ENCODE measurements around the gene MAP2K5.

Gene MAP2K5

DNA sequence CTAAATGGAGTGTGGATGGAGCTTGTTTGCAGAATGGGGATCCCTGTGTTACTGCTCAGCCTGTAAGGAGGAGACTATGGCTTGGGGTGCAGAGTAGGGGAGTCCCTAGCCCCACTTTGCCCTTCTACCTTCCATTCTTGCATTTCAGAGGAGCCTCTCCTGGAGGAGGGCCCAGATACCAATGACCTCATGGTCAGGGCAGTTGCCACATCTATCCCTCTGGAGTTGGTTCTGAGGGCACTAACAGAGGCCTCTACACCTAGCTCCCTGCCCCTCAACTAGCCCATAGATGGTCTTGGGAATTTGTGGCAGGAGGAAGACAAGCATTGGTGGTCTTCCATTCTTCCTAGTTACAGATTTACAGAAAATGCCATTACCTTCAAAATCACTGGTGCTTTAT lies 288.9 kb downstream of the MAP2K5 start:
- no peak overlapping the region for H3K4me3 ChIP-seq (ENCODE audit: low read depth, low read length)
- H3K36me3 ChIP-seq (ENCODE audit: control insufficient read depth in 2 of 2, insufficient read depth in 1 of 2, low read length in 2 of 2), result no peaks in the 10 kb centered on the region
- no peak overlapping the region for H3K27ac ChIP-seq (ENCODE audit: extremely low read depth, low read depth, low read length)
- H3K9me3 ChIP-seq (ENCODE audit: control insufficient read depth, insufficient read depth, low read depth, low read length), result no peaks in the 10 kb centered on the region
- TF ChIP-seq BCL11A (tag by site-specific recombination; IDR thresholded peaks at IDR 0.05; ENCODE audit: low read depth), result no peak
- TF ChIP-seq ATF2 (tag by site-specific recombination; IDR thresholded peaks at IDR 0.05; ENCODE audit: low read depth), result 0 out of 2 replicates have a peak, but pooled peaks have one; percentile 17
- TF ChIP-seq ZNF138 (tag by site-specific recombination; IDR thresholded peaks at IDR 0.05; ENCODE audit: borderline replicate concordance), result no peak
- no peak for TF ChIP-seq RBAK (tag by site-specific recombination; IDR thresholded peaks at IDR 0.05)
- ChIA-PET CTCF (interaction anchor here (0.7 to 1.7 kb wide), 10 partner anchors 84 to 968 kb away, joined by 3 to 11 read pairs (median 3); no protein-coding TSS in a partner anchor), POLR2A (no interaction called here)
- H3K4me1 ChIP-seq (ENCODE audit: control insufficient read depth, insufficient read depth, low read length), result no peaks in the 10 kb centered on the region; the same call in 1 of the 2 replicates

DNA sequence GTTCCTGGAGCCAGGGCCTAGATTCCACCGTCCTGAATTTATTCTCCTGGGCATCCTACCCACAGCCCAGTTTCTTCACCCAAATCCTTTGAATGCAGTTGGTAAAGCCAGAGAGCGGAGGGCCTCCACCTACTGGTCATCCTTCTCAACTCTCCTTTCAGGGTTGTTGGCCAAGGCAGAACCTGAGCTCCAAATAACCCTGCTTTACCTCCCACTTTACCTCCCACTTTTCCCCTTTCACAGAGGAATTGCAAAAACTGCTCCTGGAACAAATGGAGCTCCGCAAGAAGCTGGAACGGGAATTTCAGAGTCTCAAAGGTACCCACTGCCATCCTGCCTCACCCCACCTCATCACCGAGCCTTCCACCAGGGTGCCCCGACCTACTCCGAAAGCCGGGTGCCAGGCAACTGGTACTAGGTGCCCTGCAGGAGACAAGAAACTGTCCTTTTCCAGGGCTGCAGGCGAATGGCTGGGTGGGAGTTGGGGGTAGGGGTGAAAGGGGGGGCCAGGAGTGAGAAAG lies 289.6 kb downstream of the MAP2K5 start:
- Histone ChIP-seq H3K36me3 (ENCODE audit: control insufficient read depth in 2 of 2, insufficient read depth in 1 of 2, low read length in 2 of 2) (no peaks in the 10 kb centered on the region), H3K9me3 (ENCODE audit: control insufficient read depth, insufficient read depth, low read depth, low read length) (no peaks in the 10 kb centered on the region), H3K27ac (ENCODE audit: extremely low read depth, low read depth, low read length) (no peak overlapping the region), H3K4me1 (ENCODE audit: control insufficient read depth, insufficient read depth, low read length) (no peaks in the 10 kb centered on the region; the same call in 1 of the 2 replicates), H3K4me3 (ENCODE audit: low read depth, low read length) (no peak overlapping the region)
- ChIA-PET CTCF (interaction anchor here (0.5 to 1.7 kb wide), 20 partner anchors 8 to 969 kb away, joined by 3 to 11 read pairs (median 3); no protein-coding TSS in a partner anchor), POLR2A (no interaction called here)
- TF ChIP-seq ZNF214 (tag by site-specific recombination; IDR thresholded peaks at IDR 0.05; ENCODE audit: borderline replicate concordance) (no peak), CTCF (tag by site-specific recombination; IDR thresholded peaks at IDR 0.05) (peak; percentile 77), ZNF488 (tag by site-specific recombination; IDR thresholded peaks at IDR 0.05) (no peak), YY1 (tag by site-specific recombination; IDR thresholded peaks at IDR 0.05) (no peak), ZFP41 (tag by site-specific recombination; IDR thresholded peaks at IDR 0.05; ENCODE audit: borderline replicate concordance) (no peak), ZNF157 (tag by site-specific recombination; IDR thresholded peaks at IDR 0.05) (no peak), EGR2 (tag by site-specific recombination; IDR thresholded peaks at IDR 0.05; ENCODE audit: low read depth) (peak; percentile 76), ZXDB (tag by site-specific recombination; IDR thresholded peaks at IDR 0.05) (no peak), ZNF335 (tag by site-specific recombination; conservative IDR thresholded peaks at IDR 0.05) (no peak), ZNF514 (tag by site-specific recombination; IDR thresholded peaks at IDR 0.05) (no peak), ZBTB1 (tag by site-specific recombination; IDR thresholded peaks at IDR 0.05) (no peak), ZFHX2 (tag by site-specific recombination; conservative IDR thresholded peaks at IDR 0.05) (peak; percentile 70), ZNF350 (tag by site-specific recombination; IDR thresholded peaks at IDR 0.05) (no peak), ZNF623 (tag by site-specific recombination; IDR thresholded peaks at IDR 0.05) (no peak), ZNF558 (tag by site-specific recombination; IDR thresholded peaks at IDR 0.05) (no peak), ZNF654 (tag by site-specific recombination; IDR thresholded peaks at IDR 0.05; ENCODE audit: low read depth) (peak; percentile 60)
- TF ChIP-seq, protein P1, sequence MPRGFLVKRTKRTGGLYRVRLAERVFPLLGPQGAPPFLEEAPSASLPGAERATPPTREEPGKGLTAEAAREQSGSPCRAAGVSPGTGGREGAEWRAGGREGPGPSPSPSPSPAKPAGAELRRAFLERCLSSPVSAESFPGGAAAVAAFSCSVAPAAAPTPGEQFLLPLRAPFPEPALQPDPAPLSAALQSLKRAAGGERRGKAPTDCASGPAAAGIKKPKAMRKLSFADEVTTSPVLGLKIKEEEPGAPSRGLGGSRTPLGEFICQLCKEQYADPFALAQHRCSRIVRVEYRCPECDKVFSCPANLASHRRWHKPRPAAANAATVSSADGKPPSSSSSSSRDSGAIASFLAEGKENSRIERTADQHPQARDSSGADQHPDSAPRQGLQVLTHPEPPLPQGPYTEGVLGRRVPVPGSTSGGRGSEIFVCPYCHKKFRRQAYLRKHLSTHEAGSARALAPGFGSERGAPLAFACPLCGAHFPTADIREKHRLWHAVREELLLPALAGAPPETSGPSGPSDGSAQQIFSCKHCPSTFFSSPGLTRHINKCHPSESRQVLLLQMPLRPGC (tag by site-specific recombination; IDR thresholded peaks at IDR 0.05), result no peak
- TF ChIP-seq, protein P2, sequence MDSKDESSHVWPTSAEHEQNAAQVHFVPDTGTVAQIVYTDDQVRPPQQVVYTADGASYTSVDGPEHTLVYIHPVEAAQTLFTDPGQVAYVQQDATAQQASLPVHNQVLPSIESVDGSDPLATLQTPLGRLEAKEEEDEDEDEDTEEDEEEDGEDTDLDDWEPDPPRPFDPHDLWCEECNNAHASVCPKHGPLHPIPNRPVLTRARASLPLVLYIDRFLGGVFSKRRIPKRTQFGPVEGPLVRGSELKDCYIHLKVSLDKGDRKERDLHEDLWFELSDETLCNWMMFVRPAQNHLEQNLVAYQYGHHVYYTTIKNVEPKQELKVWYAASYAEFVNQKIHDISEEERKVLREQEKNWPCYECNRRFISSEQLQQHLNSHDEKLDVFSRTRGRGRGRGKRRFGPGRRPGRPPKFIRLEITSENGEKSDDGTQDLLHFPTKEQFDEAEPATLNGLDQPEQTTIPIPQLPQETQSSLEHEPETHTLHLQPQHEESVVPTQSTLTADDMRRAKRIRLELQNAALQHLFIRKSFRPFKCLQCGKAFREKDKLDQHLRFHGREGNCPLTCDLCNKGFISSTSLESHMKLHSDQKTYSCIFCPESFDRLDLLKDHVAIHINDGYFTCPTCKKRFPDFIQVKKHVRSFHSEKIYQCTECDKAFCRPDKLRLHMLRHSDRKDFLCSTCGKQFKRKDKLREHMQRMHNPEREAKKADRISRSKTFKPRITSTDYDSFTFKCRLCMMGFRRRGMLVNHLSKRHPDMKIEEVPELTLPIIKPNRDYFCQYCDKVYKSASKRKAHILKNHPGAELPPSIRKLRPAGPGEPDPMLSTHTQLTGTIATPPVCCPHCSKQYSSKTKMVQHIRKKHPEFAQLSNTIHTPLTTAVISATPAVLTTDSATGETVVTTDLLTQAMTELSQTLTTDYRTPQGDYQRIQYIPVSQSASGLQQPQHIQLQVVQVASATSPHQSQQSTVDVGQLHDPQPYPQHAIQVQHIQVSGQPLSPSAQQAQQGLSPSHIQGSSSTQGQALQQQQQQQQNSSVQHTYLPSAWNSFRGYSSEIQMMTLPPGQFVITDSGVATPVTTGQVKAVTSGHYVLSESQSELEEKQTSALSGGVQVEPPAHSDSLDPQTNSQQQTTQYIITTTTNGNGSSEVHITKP (tag by site-specific recombination; IDR thresholded peaks at IDR 0.05), result no peak
